ENCODE data around the gene ACTC1. TPM values are rescaled to one million over a fixed set of nuclear protein-coding genes. Genes with fewer than 3 reads are reported as not detected.

The ACTC1 gene
- total RNA-seq, 1 donor from 2014 or later = 7,970 TPM

- no peak for DNase-seq (ENCODE audit: low read depth)
Observed at GRCh38 chr15:34759992-34760391, 35.4 kb downstream of the ACTC1 start.

DNA sequence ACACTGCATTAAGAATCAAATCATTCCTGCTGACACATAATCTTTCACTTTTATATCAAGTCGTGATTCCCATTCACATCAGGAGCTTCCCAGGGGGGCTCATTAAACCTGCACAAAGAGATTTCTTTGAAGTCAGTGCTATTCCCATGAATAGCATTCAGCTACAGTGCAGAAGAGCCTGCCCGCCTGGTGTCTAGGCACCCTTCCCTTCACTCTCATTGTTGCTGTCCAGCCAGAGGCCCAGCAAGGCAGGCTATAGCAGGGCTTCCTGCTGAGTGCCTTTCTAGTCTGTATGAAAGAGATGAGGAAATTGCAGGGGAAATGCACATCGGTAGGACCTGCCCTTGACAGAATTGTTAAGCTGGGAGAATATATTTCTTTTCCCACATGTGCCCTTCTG, 36.0 kb downstream of the ACTC1 start:
- DNase-seq (ENCODE audit: low read depth) = no peak

DNA sequence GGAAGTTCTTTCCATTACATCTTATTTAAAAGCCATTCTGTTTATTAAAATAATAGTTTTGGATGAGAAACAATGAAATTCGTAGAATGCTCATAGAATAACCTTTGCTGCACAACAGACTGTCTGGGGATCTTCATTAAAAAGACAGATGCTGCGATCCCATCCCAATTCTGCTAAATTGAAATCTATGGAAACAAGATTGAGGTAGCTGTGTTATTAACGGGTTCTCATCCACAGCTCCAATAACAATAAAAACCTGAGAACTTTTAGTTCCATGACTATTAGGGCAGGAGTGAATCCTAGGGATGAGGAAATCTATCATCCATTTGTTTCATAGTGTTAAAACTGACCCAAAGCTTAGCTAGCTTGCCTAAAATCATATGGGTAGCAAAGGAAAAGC, 38.1 kb downstream of the ACTC1 start:
- no peak for DNase-seq (ENCODE audit: low read depth)

DNA sequence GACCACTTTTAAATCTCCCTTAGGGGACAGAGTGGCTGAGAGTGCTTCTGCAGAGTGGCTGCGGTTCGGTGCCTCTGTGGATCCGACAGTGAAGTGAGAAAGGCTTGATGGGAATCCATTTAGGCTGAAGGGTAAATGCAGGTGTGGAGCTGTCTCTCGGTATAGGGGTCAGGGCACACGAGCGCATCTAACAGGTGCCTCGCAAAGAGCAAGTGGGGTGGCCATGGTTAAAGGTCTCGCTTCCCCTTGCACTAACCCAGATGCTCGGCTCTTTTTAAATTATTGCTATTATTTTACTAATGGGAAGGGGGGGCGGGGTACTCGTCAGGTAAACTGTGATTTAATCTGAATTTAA, 40.0 kb downstream of the ACTC1 start:
- DNase-seq (ENCODE audit: low read depth) = no peak

DNA sequence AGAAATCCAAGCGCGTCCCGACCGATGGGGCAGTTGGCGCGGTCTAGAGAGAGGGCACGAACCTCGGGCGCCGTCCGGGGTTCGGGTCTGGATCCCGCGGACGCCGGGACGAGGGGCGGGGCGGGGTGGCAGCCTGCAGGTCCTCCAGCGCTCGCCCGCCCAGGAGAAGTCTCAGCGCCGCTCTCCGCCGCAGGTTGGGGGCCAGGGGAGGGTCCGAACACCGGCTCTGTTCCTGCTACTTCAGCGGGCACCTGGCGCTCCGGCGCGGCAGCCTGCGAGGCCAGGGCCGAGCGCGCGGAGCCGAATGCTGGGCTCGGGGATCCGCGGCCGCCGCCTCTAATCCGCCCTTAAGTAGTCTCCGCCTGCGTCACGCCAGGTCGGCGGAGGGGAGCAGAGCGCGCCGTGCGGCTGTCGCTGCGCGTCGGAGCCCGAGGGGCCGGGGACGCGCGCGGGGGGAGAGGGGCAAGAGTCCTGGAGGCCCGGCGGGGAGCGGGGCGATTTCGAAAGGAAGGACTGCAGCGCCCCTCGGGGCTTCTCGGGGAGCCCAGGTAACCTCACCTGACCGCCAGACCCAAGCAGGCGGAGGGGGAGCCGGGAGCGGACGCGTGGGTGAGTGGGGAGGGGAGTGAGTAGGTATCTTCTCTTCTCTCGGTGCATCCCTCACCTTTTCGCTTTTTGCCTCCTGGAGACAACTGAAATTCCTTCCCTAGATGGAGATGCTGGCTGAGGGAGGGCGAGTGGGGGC, 40.5 kb downstream of the ACTC1 start, which contains the start of gene GJD2:
GJD2 (minus strand) TSS at position 325 of the 745 bp plus-strand sequence. CDS start 510 bp downstream, outside the sequence.
- no peak for DNase-seq (ENCODE audit: low read depth)

- no peak for DNase-seq (ENCODE audit: low read depth)
Observed at GRCh38 chr15:34754171-34754601, 41.2 kb downstream of the ACTC1 start.

GRCh38 chr15:34753236-34753894, 42.0 kb downstream of the ACTC1 start:
- peak; percentile 87 for DNase-seq (ENCODE audit: low read depth)

DNA sequence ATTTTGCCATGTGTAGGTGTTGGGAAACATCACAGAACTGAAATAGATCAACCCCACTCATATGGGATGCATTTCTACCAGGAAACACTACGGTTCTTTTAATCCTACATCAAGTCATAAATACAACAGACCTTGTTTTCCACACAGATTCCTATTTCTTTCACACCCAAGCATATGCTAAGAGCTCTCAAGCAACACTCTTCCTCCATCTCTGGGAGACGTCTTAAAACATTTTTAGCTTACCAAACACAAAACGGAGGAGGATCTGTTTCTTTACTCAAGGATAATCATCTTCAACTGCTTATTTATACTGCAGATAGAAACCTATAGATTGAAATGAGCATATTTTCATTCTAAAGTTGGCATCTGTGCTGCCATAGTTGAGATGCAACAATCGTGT, 45.7 kb downstream of the ACTC1 start:
- no peak for DNase-seq (ENCODE audit: low read depth)

Other genes with a start within 250 kb of the ACTC1 start
- gene GOLGA8B, start 211.9 kb downstream of the ACTC1 start, total RNA-seq = 87.8 and 106 TPM in 2 replicates
- gene GJD2, start 40.6 kb downstream of the ACTC1 start, total RNA-seq = 0.05 TPM in 1 of 2 replicates, not detected in the other
- gene AQR, start 174.2 kb upstream of the ACTC1 start, total RNA-seq = 24.1 and 24.2 TPM in 2 replicates
- gene ZNF770, start 192.7 kb upstream of the ACTC1 start, total RNA-seq = 24.7 and 28.8 TPM in 2 replicates

Data from myocyte (in vitro differentiated cells).